ENCODE data around the gene SEPTIN5.

The SEPTIN5 gene

GRCh38 chr22:19722982-19723231 is 8.6 kb downstream of the SEPTIN5 start:
- no peaks in the 10 kb centered on the region for H3K27me3 ChIP-seq (ENCODE audit: insufficient read depth, low read length, poor library complexity, severe bottlenecking)
- no peaks in the 10 kb centered on the region for H3K79me2 ChIP-seq (ENCODE audit: insufficient read depth, low read length)
- H3K4me2 ChIP-seq (ENCODE audit: low read depth, low read length, poor library complexity, severe bottlenecking), result no peak overlapping the region
- no peaks in the 10 kb centered on the region for H3K9me3 ChIP-seq (ENCODE audit: insufficient read depth, low read depth, low read length)
- peaks cover 6% of the 10 kb centered on the region for H3K4me1 ChIP-seq (ENCODE audit: insufficient read depth, low read length, poor library complexity, severe bottlenecking)
- H2AFZ ChIP-seq (ENCODE audit: low read length), result no peak overlapping the region
- no peak overlapping the region for H3K9ac ChIP-seq (ENCODE audit: low read depth, low read length, poor library complexity, severe bottlenecking)
- H3K9me2 ChIP-seq (replicated peaks; ENCODE audit: low read depth, low read length), result no peaks in the 10 kb centered on the region
- H3K36me3 ChIP-seq (ENCODE audit: insufficient read depth, low read length), result no peaks in the 10 kb centered on the region
- H3F3A ChIP-seq (ENCODE audit: low read depth), result no peaks in the 10 kb centered on the region
- no peak overlapping the region for H3K4me3 ChIP-seq (ENCODE audit: low read length, poor library complexity, severe bottlenecking)
- no peaks in the 10 kb centered on the region for H4K20me1 ChIP-seq (ENCODE audit: insufficient read depth, low read length, poor library complexity, severe bottlenecking)
- TF ChIP-seq EZH2phosphoT487 (IDR thresholded peaks at IDR 0.05; ENCODE audit: borderline replicate concordance) (no peak), CTCF (conservative IDR thresholded peaks at IDR 0.05; ENCODE audit: low read length) (no peak)

- no peak within 1 kb of the TSS for H3K4me2 ChIP-seq (ENCODE audit: low read depth, low read length, poor library complexity, severe bottlenecking)
- H3K79me2 ChIP-seq (ENCODE audit: insufficient read depth, low read length), result no peaks in the 10 kb centered on the region
- H3K4me1 ChIP-seq (ENCODE audit: insufficient read depth, low read length, poor library complexity, severe bottlenecking), result peaks cover 5% of the 10 kb centered on the region
- H3K36me3 ChIP-seq (ENCODE audit: insufficient read depth, low read length), result no peaks in the 10 kb centered on the region
- no peaks in the 10 kb centered on the region for H3F3A ChIP-seq (ENCODE audit: low read depth)
- H4K20me1 ChIP-seq (ENCODE audit: insufficient read depth, low read length, poor library complexity, severe bottlenecking), result no peaks in the 10 kb centered on the region
- H3K27me3 ChIP-seq (ENCODE audit: insufficient read depth, low read length, poor library complexity, severe bottlenecking), result no peaks in the 10 kb centered on the region
- no peaks in the 10 kb centered on the region for H3K9me2 ChIP-seq (replicated peaks; ENCODE audit: low read depth, low read length)
- no peak within 1 kb of the TSS for H3K9ac ChIP-seq (ENCODE audit: low read depth, low read length, poor library complexity, severe bottlenecking)
- H3K9me3 ChIP-seq (ENCODE audit: insufficient read depth, low read depth, low read length), result no peaks in the 10 kb centered on the region
- no peak within 1 kb of the TSS for H3K4me3 ChIP-seq (ENCODE audit: low read length, poor library complexity, severe bottlenecking)
- H2AFZ ChIP-seq (ENCODE audit: low read length), result no peak within 1 kb of the TSS
- TF ChIP-seq EZH2phosphoT487 (IDR thresholded peaks at IDR 0.05; ENCODE audit: borderline replicate concordance) (no peak), CTCF (conservative IDR thresholded peaks at IDR 0.05; ENCODE audit: low read length) (no peak)
These were observed 9.1 kb downstream of the SEPTIN5 start, which contains the start of gene GP1BB for GRCh38 chr22:19723232-19723982. Gene GP1BB, plus strand, starts transcription at chr22:19723539. Its CDS starts 31 bp downstream, at chr22:19723570.

GRCh38 chr22:19723983-19724827 is 9.9 kb downstream of the SEPTIN5 start:
- Histone ChIP-seq H3K36me3 (ENCODE audit: insufficient read depth, low read length) (no peaks in the 10 kb centered on the region), H3K9me3 (ENCODE audit: insufficient read depth, low read depth, low read length) (no peaks in the 10 kb centered on the region), H3K79me2 (ENCODE audit: insufficient read depth, low read length) (no peaks in the 10 kb centered on the region), H3F3A (ENCODE audit: low read depth) (no peaks in the 10 kb centered on the region), H4K20me1 (ENCODE audit: insufficient read depth, low read length, poor library complexity, severe bottlenecking) (no peaks in the 10 kb centered on the region), H3K9me2 (replicated peaks; ENCODE audit: low read depth, low read length) (no peaks in the 10 kb centered on the region), H3K9ac (ENCODE audit: low read depth, low read length, poor library complexity, severe bottlenecking) (no peak overlapping the region), H2AFZ (ENCODE audit: low read length) (no peak overlapping the region), H3K4me1 (ENCODE audit: insufficient read depth, low read length, poor library complexity, severe bottlenecking) (no peaks in the 10 kb centered on the region), H3K4me2 (ENCODE audit: low read depth, low read length, poor library complexity, severe bottlenecking) (no peak overlapping the region), H3K4me3 (ENCODE audit: low read length, poor library complexity, severe bottlenecking) (no peak overlapping the region), H3K27me3 (ENCODE audit: insufficient read depth, low read length, poor library complexity, severe bottlenecking) (no peaks in the 10 kb centered on the region)
- TF ChIP-seq EZH2phosphoT487 (IDR thresholded peaks at IDR 0.05; ENCODE audit: borderline replicate concordance) (no peak), CTCF (conservative IDR thresholded peaks at IDR 0.05; ENCODE audit: low read length) (no peak)
